HCT116 (cell line): ENCODE measurements around the gene ACD. TPM values are rescaled to one million over a fixed set of nuclear protein-coding genes. Genes with fewer than 3 reads are reported as not detected.

Experiments
- ATAC-seq: fragments of 200-7000 bp; cut with Tn5 transposase; 2 replicates; pipeline ENCODE4 v1.9.1; 2020; ENCODE audit warnings: mild to moderate bottlenecking, moderate library complexity
- BruUV-seq: library from RNA; stranded (reverse); fragments of 400-500 nt; replicated peaks from 2 replicates; lab custom pipeline; 2021; lab: Mats Ljungman, UMichigan
- CTCF ChIA-PET: fragments of 300-600 bp; sonication (Branson Sonifier 250); formaldehyde crosslinking; loops from one replicate; lab custom pipeline; 2021; ENCODE audit warnings: antibody characterized with exemption; lab: Charles Lee
- POLR2A ChIA-PET: fragments of 300-600, 350-600 bp; sonication (Branson Sonifier 250); formaldehyde crosslinking; loops from one replicate; lab custom pipeline; 2021; ENCODE audit warnings: antibody characterized with exemption; lab: Charles Lee
- RAD21 ChIA-PET, 2 experiments: fragments of 300-600 bp; sonication (Branson Sonifier 250); formaldehyde crosslinking; loops; one replicate each; lab custom pipeline; 2023; ENCODE audit warnings: low total read pairs in 2 of 2; ENCODE audit not compliant: uncharacterized antibody in 2 of 2, unreplicated experiment in 2 of 2, low non-redundant PET in 1 of 2; lab: Charles Lee
- DNase-seq: peaks from one replicate; pipeline ENCODE4 v3.0.0-alpha.2; 2010; ENCODE audit warnings: low read depth, low spot score
- H2AFZ ChIP-seq: fragments of 200-600 bp; shearing (Covaris generic), sonication (generic); 2 replicates; pipeline ENCODE4 v1.6.1; 2017; ENCODE audit warnings: low read depth, mixed run types, mixed read lengths, antibody characterized with exemption, low read length; ENCODE audit not compliant: poor library complexity, severe bottlenecking
- H3K27ac ChIP-seq: 2 replicates; pipeline ENCODE4 v1.5.1; 2012; ENCODE audit warnings: low read depth, low read length
- H3K27me3 ChIP-seq: fragments of 200-600 bp; sonication (generic); 2 replicates; pipeline ENCODE4 v1.6.1; 2016; ENCODE audit warnings: mixed run types, low read length, mixed read lengths; ENCODE audit not compliant: insufficient read depth
- H3K36me3 ChIP-seq, 2 experiments: fragments of 200-500 bp in 1 of 2; fragments of 200-600 bp in 1 of 2; sonication (Bioruptor generic) in 1 of 2; sonication (generic) in 1 of 2; 2 replicates each; pipeline versions ENCODE4 v1.5.1 to v1.6.1; 2014 to 2016; ENCODE audit warnings: low read length in 2 of 2, inconsistent platforms in 1 of 2, mixed read lengths in 1 of 2, mixed run types in 1 of 2; ENCODE audit not compliant: insufficient read depth in 2 of 2, control insufficient read depth in 1 of 2
- H3K4me1 ChIP-seq, 2 experiments: fragments of 200-600 bp in 1 of 2; sonication (generic) in 1 of 2; 2 replicates each; pipeline versions ENCODE4 v1.5.1 to v1.6.1; 2012 to 2017; ENCODE audit warnings: low read length in 2 of 2, inconsistent platforms in 1 of 2, mild to moderate bottlenecking in 1 of 2, mixed read lengths in 1 of 2, mixed run types in 1 of 2, moderate library complexity in 1 of 2; ENCODE audit not compliant: insufficient read depth in 2 of 2, control insufficient read depth in 1 of 2
- H3K4me2 ChIP-seq: fragments of 200-600 bp; sonication (generic); 2 replicates; pipeline ENCODE4 v1.6.1; 2017; ENCODE audit warnings: mixed run types, low read length, mixed read lengths
- H3K4me3 ChIP-seq, 2 experiments: fragments of 200-600 bp in 1 of 2; sonication (generic) in 1 of 2; replicated peaks in 1 of 2; 2 replicates each; pipeline ENCODE4 v1.5.1; 2011 to 2016; ENCODE audit warnings: low read length in 2 of 2, control low read depth in 1 of 2, low read depth in 1 of 2, mild to moderate bottlenecking in 1 of 2, mixed read lengths in 1 of 2, mixed run types in 1 of 2
- H3K79me2 ChIP-seq: fragments of 200-600 bp; sonication (generic); 2 replicates; pipeline ENCODE4 v1.6.1; 2017; ENCODE audit warnings: mild to moderate bottlenecking, mixed run types, low read length, moderate library complexity, mixed read lengths; ENCODE audit not compliant: insufficient read depth
- H3K9ac ChIP-seq: fragments of 200-600 bp; sonication (generic); 2 replicates; pipeline ENCODE4 v1.6.1; 2016; ENCODE audit warnings: low read length, mixed read lengths
- H3K9me2 ChIP-seq: fragments of 200-600 bp; sonication (generic), shearing (Covaris generic); 2 replicates; pipeline ENCODE4 v1.6.1; 2017; ENCODE audit warnings: mixed run types, mild to moderate bottlenecking, moderate library complexity; ENCODE audit not compliant: insufficient read depth
- H3K9me3 ChIP-seq, 2 experiments: fragments of 200-500 bp in 1 of 2; fragments of 200-600 bp in 1 of 2; sonication (Bioruptor generic) in 1 of 2; sonication (generic) in 1 of 2; 2 replicates each; pipeline ENCODE4 v1.6.1; 2014 to 2017; ENCODE audit warnings: low read length in 2 of 2, mixed read lengths in 2 of 2, inconsistent platforms in 1 of 2, low read depth in 1 of 2, mild to moderate bottlenecking in 1 of 2, mixed run types in 1 of 2, moderate library complexity in 1 of 2; ENCODE audit not compliant: control insufficient read depth in 1 of 2, insufficient read depth in 1 of 2
- H4K20me1 ChIP-seq: fragments of 200-600 bp; sonication (generic), shearing (Covaris generic); 2 replicates; pipeline ENCODE4 v1.6.1; 2017; ENCODE audit warnings: mixed run types, mild to moderate bottlenecking, moderate library complexity; ENCODE audit not compliant: insufficient read depth
- ELF1 ChIP-seq: IDR thresholded peaks from 2 replicates; pipeline ENCODE4 v1.6.1; 2012; ENCODE audit warnings: low read depth, borderline replicate concordance
- EZH2 ChIP-seq: fragments of 200-600 bp; sonication (generic); IDR thresholded peaks from 2 replicates; pipeline ENCODE4 v1.6.1; 2017; ENCODE audit warnings: antibody characterized with exemption, mixed run types
- FOSL1 ChIP-seq: IDR thresholded peaks from 2 replicates; pipeline ENCODE4 v1.6.1; 2012; ENCODE audit warnings: low read depth
- MAX ChIP-seq: IDR thresholded peaks from 2 replicates; pipeline ENCODE4 v1.6.1; 2012
- POLR2A ChIP-seq: IDR thresholded peaks from 2 replicates; pipeline ENCODE4 v1.7.0; 2011; ENCODE audit warnings: borderline replicate concordance; ENCODE audit not compliant: insufficient read depth, insufficient read length; ENCODE audit errors: extremely low read depth
- POLR2AphosphoS5 ChIP-seq: IDR thresholded peaks from 2 replicates; pipeline ENCODE4 v1.6.1; 2011; ENCODE audit warnings: mild to moderate bottlenecking, low read depth, low read length, moderate library complexity
- RAD21 ChIP-seq: IDR thresholded peaks from 2 replicates; pipeline ENCODE4 v1.6.1; 2012; ENCODE audit warnings: low read depth, mild to moderate bottlenecking
- YY1 ChIP-seq: IDR thresholded peaks from 2 replicates; pipeline ENCODE4 v1.6.1; 2011; ENCODE audit warnings: low read length, low read depth, moderate library complexity, mild to moderate bottlenecking; ENCODE audit not compliant: insufficient replicate concordance; ENCODE audit errors: extremely low read depth
- ZFX ChIP-seq: fragments of 450-650 bp; IDR thresholded peaks from 2 replicates; pipeline ENCODE4 v1.6.1; 2017
- ZNF274 ChIP-seq: fragments of 200-500 bp; sonication (Bioruptor generic); IDR thresholded peaks from 2 replicates; pipeline ENCODE4 v1.6.1; 2014; ENCODE audit warnings: mild to moderate bottlenecking, low read depth, low read length, inconsistent platforms
- intact Hi-C: fragments of 100-400 bp; cut with micrococcal nuclease; formaldehyde crosslinking; loops from 2 replicates; pipeline ENCODE4 v1.10.0; 2022
- total RNA-seq: library from RNA; stranded (reverse); gene quantifications from one replicate; pipeline ENCODE4 v1.2.1, GENCODE V29; 2021; ENCODE audit not compliant: unreplicated experiment
- TF ChIP-seq, protein P1 (sequence below), 3 experiments: fragments of 200-600 bp in 1 of 3; sonication (generic) in 1 of 3; IDR thresholded peaks in 2 of 3; conservative IDR thresholded peaks in 1 of 3; 2 replicates each; pipeline ENCODE4 v1.5.1; 2012 to 2017; ENCODE audit warnings: low read depth in 2 of 3, low read length in 2 of 3, antibody characterized with exemption in 1 of 3, borderline replicate concordance in 1 of 3, control low read depth in 1 of 3, mild to moderate bottlenecking in 1 of 3, mixed read lengths in 1 of 3, mixed run types in 1 of 3, moderate library complexity in 1 of 3; ENCODE audit not compliant: insufficient read depth in 1 of 3

The ACD gene
- total RNA-seq, 1 experiment from 2014 or later = 53.8 TPM

GRCh38 chr16:67663877-67664222, 3.8 kb upstream of the ACD start:
- no peak overlapping the region for H3K9ac ChIP-seq
- peaks cover 15% of the 10 kb centered on the region; the same call in 1 of the 2 replicates for H3K79me2 ChIP-seq
- no peak overlapping the region for H3K4me3 ChIP-seq
- no peak for TF ChIP-seq ZFX
- TF ChIP-seq YY1 = no peak
- TF ChIP-seq ZNF274 = no peak
- no peak for TF ChIP-seq POLR2A
- TF ChIP-seq FOSL1 = no peak
- no peak for TF ChIP-seq POLR2AphosphoS5
- no peak for TF ChIP-seq MAX
- TF ChIP-seq RAD21 = no peak
- TF ChIP-seq EZH2 = no peak
- ChIA-PET CTCF (interaction anchor here (1.2 to 2.0 kb wide), 3 partner anchors 9 to 143 kb away, joined by 5 to 13 read pairs (median 5); no protein-coding TSS in a partner anchor), POLR2A (no interaction called here), RAD21 (no interaction called here)
- no peaks in the 10 kb centered on the region for H3K9me2 ChIP-seq
- H2AFZ ChIP-seq = no peak overlapping the region
- no peak for ATAC-seq
- H3K36me3 ChIP-seq = no peaks in the 10 kb centered on the region
- intact Hi-C loops = loop anchor here (10.0 kb wide), 1 partner anchor 709 kb away; no protein-coding TSS in a partner anchor
- no peak for DNase-seq
- no peaks in the 10 kb centered on the region for H3K9me3 ChIP-seq
- H4K20me1 ChIP-seq = no peaks in the 10 kb centered on the region
- no peak overlapping the region for H3K4me2 ChIP-seq
- BruUV-seq = no TSS peak
- H3K27ac ChIP-seq = no peak overlapping the region
- peaks cover 9 to 54% of the 10 kb centered on the region in 2 experiments; a peak in 3 of 4 replicates for H3K4me1 ChIP-seq
- H3K27me3 ChIP-seq = no peaks in the 10 kb centered on the region

DNA sequence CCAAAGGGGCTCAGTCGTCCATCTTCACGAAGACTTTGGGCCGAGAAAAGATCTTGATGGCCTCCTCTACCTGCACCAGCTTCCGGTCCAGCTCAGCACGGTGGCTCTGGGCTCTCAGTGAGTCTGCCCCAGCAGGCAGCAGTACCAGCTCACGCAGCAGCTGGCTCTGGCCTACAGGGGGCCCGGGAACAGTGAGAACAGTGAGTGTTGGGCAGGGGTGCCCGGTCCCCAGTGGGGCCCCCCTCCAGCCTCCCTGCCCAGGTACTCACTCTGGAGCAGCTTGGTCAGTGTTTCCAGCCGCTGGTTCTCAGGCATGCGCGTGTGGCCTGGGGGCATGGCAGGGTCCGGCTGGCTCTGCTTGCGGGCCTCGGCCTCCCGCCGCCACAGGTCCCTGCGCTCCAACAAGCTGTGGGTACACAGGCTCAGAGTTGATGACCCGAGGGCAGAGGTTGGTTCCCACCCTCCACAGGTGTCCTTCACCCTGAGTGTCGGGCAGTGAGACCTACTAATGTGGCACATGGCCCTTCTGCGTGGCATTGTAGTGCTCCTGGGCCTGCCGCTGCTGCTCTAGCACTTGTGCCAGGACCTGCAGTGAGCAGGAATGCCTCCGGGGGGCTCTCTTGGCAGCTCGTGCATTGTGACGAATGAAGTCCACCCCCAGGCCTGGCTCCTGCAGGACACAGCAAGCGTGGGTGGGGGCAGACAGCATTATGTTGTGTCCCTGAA, 3.3 kb upstream of the ACD start:
- ATAC-seq (no peak), DNase-seq (peak; percentile 15)
- Histone ChIP-seq H4K20me1 (no peaks in the 10 kb centered on the region), H3K9ac (no peak overlapping the region), H3K4me1 (peaks cover 9 to 55% of the 10 kb centered on the region in 2 experiments; a peak in 3 of 4 replicates), H3K79me2 (peaks cover 20% of the 10 kb centered on the region; the same call in 1 of the 2 replicates), H3K27me3 (no peaks in the 10 kb centered on the region), H3K27ac (peak overlapping the region; percentile 12; the same call in 1 of the 2 replicates), H3K9me2 (no peaks in the 10 kb centered on the region), H2AFZ (no peak overlapping the region), H3K4me2 (no peak overlapping the region), H3K9me3 (no peaks in the 10 kb centered on the region), H3K4me3 (no peak overlapping the region), H3K36me3 (no peaks in the 10 kb centered on the region)
- TF ChIP-seq ELF1 = no peak
- TF ChIP-seq ZFX = 0 out of 2 replicates have a peak, but pooled peaks have one; percentile 12
- TF ChIP-seq, protein P1, sequence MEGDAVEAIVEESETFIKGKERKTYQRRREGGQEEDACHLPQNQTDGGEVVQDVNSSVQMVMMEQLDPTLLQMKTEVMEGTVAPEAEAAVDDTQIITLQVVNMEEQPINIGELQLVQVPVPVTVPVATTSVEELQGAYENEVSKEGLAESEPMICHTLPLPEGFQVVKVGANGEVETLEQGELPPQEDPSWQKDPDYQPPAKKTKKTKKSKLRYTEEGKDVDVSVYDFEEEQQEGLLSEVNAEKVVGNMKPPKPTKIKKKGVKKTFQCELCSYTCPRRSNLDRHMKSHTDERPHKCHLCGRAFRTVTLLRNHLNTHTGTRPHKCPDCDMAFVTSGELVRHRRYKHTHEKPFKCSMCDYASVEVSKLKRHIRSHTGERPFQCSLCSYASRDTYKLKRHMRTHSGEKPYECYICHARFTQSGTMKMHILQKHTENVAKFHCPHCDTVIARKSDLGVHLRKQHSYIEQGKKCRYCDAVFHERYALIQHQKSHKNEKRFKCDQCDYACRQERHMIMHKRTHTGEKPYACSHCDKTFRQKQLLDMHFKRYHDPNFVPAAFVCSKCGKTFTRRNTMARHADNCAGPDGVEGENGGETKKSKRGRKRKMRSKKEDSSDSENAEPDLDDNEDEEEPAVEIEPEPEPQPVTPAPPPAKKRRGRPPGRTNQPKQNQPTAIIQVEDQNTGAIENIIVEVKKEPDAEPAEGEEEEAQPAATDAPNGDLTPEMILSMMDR (IDR thresholded peaks at IDR 0.05 in 2 of 3, conservative IDR thresholded peaks at IDR 0.05 in 1 of 3; ENCODE audit: borderline replicate concordance in 1 of 3, insufficient read depth in 1 of 3, low read depth in 2 of 3, low read length in 2 of 3) = peak in 2 of 3 experiments; percentile 51 to 52; a peak in 4 of 6 replicates
- intact Hi-C loops = loop anchor here (10.0 kb wide), 1 partner anchor 709 kb away; no protein-coding TSS in a partner anchor
- no TSS peak for BruUV-seq
- RAD21 ChIA-PET = no interaction called here
- POLR2A ChIA-PET = no interaction called here
- CTCF ChIA-PET = interaction anchor here (1.1 to 2.0 kb wide), 4 partner anchors 9 to 142 kb away, joined by 3 to 13 read pairs (median 5); no protein-coding TSS in a partner anchor
